ENCODE measurements around the gene ZMAT5. TPM values are rescaled to one million over a fixed set of nuclear protein-coding genes. Genes with fewer than 3 reads are reported as not detected.

Gene ZMAT5
- polyA plus RNA-seq, 3 donors: 27.1 to 79.4 (median 59.3) TPM

GRCh38 chr22:29719899-29720645, 46.7 kb downstream of the ZMAT5 start, which contains the start of gene CABP7:
TSS of gene CABP7 (plus strand) at chr22:29720003. CDS start at chr22:29720425, 422 bp downstream.
- H3K36me3 Mint-ChIP-seq: no peaks in the 10 kb centered on the region
- Histone ChIP-seq H3K27me3 (ENCODE audit: control insufficient read depth in 2 of 2, insufficient read depth in 2 of 2, low read length in 2 of 2) (peaks cover 16 to 42% of the 10 kb centered on the region in 2 donors), H3K4me2 (replicated peaks; ENCODE audit: extremely low read depth, low read length, poor library complexity, severe bottlenecking) (no peak within 1 kb of the TSS), H3K4me3 (replicated peaks in 1 of 3; ENCODE audit: low read depth in 2 of 3, low read length in 3 of 3) (no peak within 1 kb of the TSS), H4K20me1 (ENCODE audit: insufficient read depth, low read length) (no peaks in the 10 kb centered on the region), H3K36me3 (replicated peaks in 1 of 2; ENCODE audit: control insufficient read depth in 1 of 2, insufficient read depth in 2 of 2, low read length in 2 of 2) (no peaks in the 10 kb centered on the region), H3K79me2 (ENCODE audit: insufficient read depth, low read length) (no peaks in the 10 kb centered on the region), H3K9ac (ENCODE audit: insufficient read depth, low read length, poor library complexity, severe bottlenecking) (no peak within 1 kb of the TSS), H3K9me3 (replicated peaks in 1 of 2; ENCODE audit: control insufficient read depth in 1 of 2, insufficient read depth in 1 of 2, low read length in 2 of 2) (peaks cover 0 to 5% of the 10 kb centered on the region in 2 donors), H2AFZ (ENCODE audit: insufficient read depth, low read depth, low read length, poor library complexity, severe bottlenecking) (no peak within 1 kb of the TSS), H3K27ac (ENCODE audit: low read depth in 1 of 2, low read length in 2 of 2) (no peak within 1 kb of the TSS), H3K4me1 (ENCODE audit: control insufficient read depth in 1 of 2, insufficient read depth in 2 of 2, low read length in 2 of 2) (no peaks in the 10 kb centered on the region)
- peak within 1 kb of the TSS in 1 of 7 donors; percentile 66 for H3K27ac Mint-ChIP-seq
- DNase-seq: no peak
- peaks cover 0 to 11% (median 2%) of the 10 kb centered on the region in 7 donors for H3K9me3 Mint-ChIP-seq
- TF ChIP-seq CTCF (IDR thresholded peaks at IDR 0.05): no peak
- peaks cover 40 to 72% (median 54%) of the 10 kb centered on the region in 3 donors for H3K27me3 Mint-ChIP-seq (ENCODE audit: low read depth in 3 of 3)
- intact Hi-C loops (cut with micrococcal nuclease): no loop called here
- no peaks in the 10 kb centered on the region for H3K4me1 Mint-ChIP-seq
- H3K4me3 Mint-ChIP-seq: peak within 1 kb of the TSS in 1 of 2 donors; percentile 77
- WGBS (ENCODE audit: insufficient coverage): under 1% methylated on average over 102 of the region's 115 CpGs

- Histone ChIP-seq H3K4me3 (replicated peaks in 1 of 3; ENCODE audit: low read depth in 2 of 3, low read length in 3 of 3) (no peak overlapping the region), H3K27me3 (ENCODE audit: control insufficient read depth in 2 of 2, insufficient read depth in 2 of 2, low read length in 2 of 2) (peaks cover 16 to 42% of the 10 kb centered on the region in 2 donors), H2AFZ (ENCODE audit: insufficient read depth, low read depth, low read length, poor library complexity, severe bottlenecking) (no peak overlapping the region), H3K9ac (ENCODE audit: insufficient read depth, low read length, poor library complexity, severe bottlenecking) (no peak overlapping the region), H3K27ac (ENCODE audit: low read depth in 1 of 2, low read length in 2 of 2) (no peak overlapping the region), H3K4me2 (replicated peaks; ENCODE audit: extremely low read depth, low read length, poor library complexity, severe bottlenecking) (no peak overlapping the region), H3K79me2 (ENCODE audit: insufficient read depth, low read length) (no peaks in the 10 kb centered on the region), H3K36me3 (replicated peaks in 1 of 2; ENCODE audit: control insufficient read depth in 1 of 2, insufficient read depth in 2 of 2, low read length in 2 of 2) (no peaks in the 10 kb centered on the region), H3K4me1 (ENCODE audit: control insufficient read depth in 1 of 2, insufficient read depth in 2 of 2, low read length in 2 of 2) (no peaks in the 10 kb centered on the region), H4K20me1 (ENCODE audit: insufficient read depth, low read length) (no peaks in the 10 kb centered on the region), H3K9me3 (replicated peaks in 1 of 2; ENCODE audit: control insufficient read depth in 1 of 2, insufficient read depth in 1 of 2, low read length in 2 of 2) (peaks cover 0 to 5% of the 10 kb centered on the region in 2 donors)
- no peak for TF ChIP-seq CTCF (IDR thresholded peaks at IDR 0.05)
- Mint-ChIP-seq H3K27ac (peak overlapping the region in 2 of 7 donors; percentile 66 to 85), H3K4me3 (peak overlapping the region in 1 of 2 donors; percentile 77), H3K36me3 (no peaks in the 10 kb centered on the region), H3K9me3 (peaks cover 0 to 11% (median 2%) of the 10 kb centered on the region in 7 donors), H3K4me1 (no peaks in the 10 kb centered on the region), H3K27me3 (ENCODE audit: low read depth in 3 of 3) (peaks cover 38 to 72% (median 54%) of the 10 kb centered on the region in 3 donors)
- intact Hi-C loops (cut with micrococcal nuclease): no loop called here
- 62% methylated on average over 12 of the region's 24 CpGs for WGBS (ENCODE audit: insufficient coverage)
- no peak for DNase-seq
Observed at GRCh38 chr22:29718949-29719898, 47.6 kb downstream of the ZMAT5 start.

Measured in CD14-positive monocyte (primary cell).